OCI-LY7 (cell line): ENCODE measurements around the gene MACROD2. TPM values are rescaled to one million over a fixed set of nuclear protein-coding genes. Genes with fewer than 3 reads are reported as not detected.

Experiments used
- BruUV-seq: library from RNA; stranded (reverse); fragments of 400-500 nt; replicated peaks from 2 replicates; lab custom pipeline; 2021; lab: Mats Ljungman, UMichigan
- CTCF ChIA-PET: fragments of 300-600 bp; sonication (Branson Sonifier 250); formaldehyde crosslinking; loops from one replicate; lab custom pipeline; 2022; ENCODE audit warnings: antibody characterized with exemption; ENCODE audit not compliant: unreplicated experiment; lab: Charles Lee
- POLR2A ChIA-PET: fragments of 300-600 bp; sonication (Branson Sonifier 250); formaldehyde crosslinking; loops from one replicate; lab custom pipeline; 2022; ENCODE audit warnings: antibody characterized with exemption; lab: Charles Lee
- DNase-seq: peaks from one replicate; pipeline ENCODE4 v3.0.0-alpha.2; 2015; ENCODE audit warnings: low spot score
- H2AFZ ChIP-seq: fragments of 200-600 bp; sonication (generic), shearing (Covaris generic); 2 replicates; pipeline ENCODE4 v1.6.1; 2014; ENCODE audit warnings: mild to moderate bottlenecking, antibody characterized with exemption, low read length, moderate library complexity
- H3K27ac ChIP-seq: fragments of 200-600 bp; sonication (generic); 2 replicates; pipeline ENCODE4 v1.5.1; 2014; ENCODE audit warnings: mixed run types, low read depth, mild to moderate bottlenecking, moderate library complexity, low read length, inconsistent platforms; ENCODE audit not compliant: poor library complexity, severe bottlenecking
- H3K36me3 ChIP-seq: fragments of 200-600 bp; sonication (generic); 2 replicates; pipeline ENCODE4 v1.6.1; 2014; ENCODE audit warnings: mild to moderate bottlenecking, antibody characterized with exemption, low read length, moderate library complexity, mixed read lengths; ENCODE audit not compliant: insufficient read depth
- H3K4me1 ChIP-seq: fragments of 200-600 bp; sonication (generic); 2 replicates; pipeline ENCODE4 v1.5.1; 2014; ENCODE audit warnings: mild to moderate bottlenecking, low read length; ENCODE audit not compliant: insufficient read depth, poor library complexity, severe bottlenecking
- H3K4me2 ChIP-seq: fragments of 200-600 bp; sonication (generic); 2 replicates; pipeline ENCODE4 v1.6.1; 2014; ENCODE audit warnings: mild to moderate bottlenecking, low read length
- H3K4me3 ChIP-seq: fragments of 200-600 bp; sonication (generic); 2 replicates; pipeline ENCODE4 v1.5.1; 2014; ENCODE audit warnings: mild to moderate bottlenecking, low read depth, low read length; ENCODE audit not compliant: poor library complexity, severe bottlenecking
- H3K79me2 ChIP-seq: fragments of 200-600 bp; sonication (generic); 2 replicates; pipeline ENCODE4 v1.6.1; 2016; ENCODE audit warnings: low read depth, mild to moderate bottlenecking, low read length, moderate library complexity, mixed read lengths; ENCODE audit not compliant: insufficient read depth
- H3K9me2 ChIP-seq: fragments of 200-600 bp; sonication (generic); 2 replicates; pipeline ENCODE4 v1.6.1; 2016; ENCODE audit warnings: mild to moderate bottlenecking, low read length, mixed read lengths; ENCODE audit not compliant: insufficient read depth
- H3K9me3 ChIP-seq: fragments of 200-600 bp; sonication (generic); 2 replicates; pipeline ENCODE4 v1.6.1; 2014; ENCODE audit warnings: mild to moderate bottlenecking, mixed run types, low read length, mixed read lengths
- H4K20me1 ChIP-seq: fragments of 200-600 bp; sonication (generic); 2 replicates; pipeline ENCODE4 v1.6.1; 2014; ENCODE audit warnings: mild to moderate bottlenecking, antibody characterized with exemption, low read length, moderate library complexity, mixed read lengths; ENCODE audit not compliant: insufficient read depth
- EZH2phosphoT487 ChIP-seq: fragments of 200-600 bp; sonication (generic); IDR thresholded peaks from 2 replicates; pipeline ENCODE4 v1.6.1; 2018; ENCODE audit warnings: low read depth, borderline replicate concordance, mild to moderate bottlenecking, mixed run types, antibody characterized with exemption, low read length, moderate library complexity, mixed read lengths
- intact Hi-C: fragments of 100-400 bp; cut with micrococcal nuclease; formaldehyde crosslinking; loops from one replicate; pipeline ENCODE4 v1.10.0; 2022; ENCODE audit not compliant: unreplicated experiment
- total RNA-seq, 2 experiments: library from RNA; depleted of rRNA in 1 of 2; stranded (reverse); fragments of >200 nt in 1 of 2; shearing (Covaris generic) in 1 of 2; gene quantifications; 2 replicates each; pipeline ENCODE4 v1.2.3, GENCODE V29; 2014 to 2022
- TF ChIP-seq, protein P1 (sequence below): fragments of 200-600 bp; sonication (generic); conservative IDR thresholded peaks from 2 replicates; pipeline ENCODE4 v1.5.1; 2014; ENCODE audit warnings: mild to moderate bottlenecking, antibody characterized with exemption, low read length, moderate library complexity, mixed read lengths

The MACROD2 gene
- total RNA-seq, 2 experiments from 2014 or later = 0.09 to 4.5 TPM

DNA sequence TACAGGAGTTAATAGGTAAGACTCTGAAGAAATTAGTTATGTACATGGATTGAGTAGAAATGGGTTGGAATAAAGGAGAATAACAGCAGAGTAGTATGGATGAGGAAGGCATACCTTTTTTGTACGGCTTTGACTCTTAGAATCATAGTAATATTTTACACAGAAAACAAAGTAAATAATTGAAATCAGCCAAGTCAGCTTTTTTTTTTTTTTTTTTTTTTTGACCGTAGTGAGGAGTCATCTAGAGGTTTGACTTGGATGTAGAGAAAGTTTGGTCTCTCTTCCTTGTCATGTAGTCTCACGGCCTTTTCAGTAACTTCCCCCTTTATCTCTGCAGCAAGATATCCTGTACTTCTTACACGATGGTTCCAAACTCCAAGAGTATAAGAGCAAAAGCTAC, 183.2 kb downstream of the MACROD2 start:
- no peak for TF ChIP-seq EZH2phosphoT487
- TF ChIP-seq, protein P1, sequence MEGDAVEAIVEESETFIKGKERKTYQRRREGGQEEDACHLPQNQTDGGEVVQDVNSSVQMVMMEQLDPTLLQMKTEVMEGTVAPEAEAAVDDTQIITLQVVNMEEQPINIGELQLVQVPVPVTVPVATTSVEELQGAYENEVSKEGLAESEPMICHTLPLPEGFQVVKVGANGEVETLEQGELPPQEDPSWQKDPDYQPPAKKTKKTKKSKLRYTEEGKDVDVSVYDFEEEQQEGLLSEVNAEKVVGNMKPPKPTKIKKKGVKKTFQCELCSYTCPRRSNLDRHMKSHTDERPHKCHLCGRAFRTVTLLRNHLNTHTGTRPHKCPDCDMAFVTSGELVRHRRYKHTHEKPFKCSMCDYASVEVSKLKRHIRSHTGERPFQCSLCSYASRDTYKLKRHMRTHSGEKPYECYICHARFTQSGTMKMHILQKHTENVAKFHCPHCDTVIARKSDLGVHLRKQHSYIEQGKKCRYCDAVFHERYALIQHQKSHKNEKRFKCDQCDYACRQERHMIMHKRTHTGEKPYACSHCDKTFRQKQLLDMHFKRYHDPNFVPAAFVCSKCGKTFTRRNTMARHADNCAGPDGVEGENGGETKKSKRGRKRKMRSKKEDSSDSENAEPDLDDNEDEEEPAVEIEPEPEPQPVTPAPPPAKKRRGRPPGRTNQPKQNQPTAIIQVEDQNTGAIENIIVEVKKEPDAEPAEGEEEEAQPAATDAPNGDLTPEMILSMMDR = no peak
- DNase-seq = no peak
- H3K9me2 ChIP-seq = no peaks in the 10 kb centered on the region
- H4K20me1 ChIP-seq = no peaks in the 10 kb centered on the region
- ChIA-PET POLR2A (interaction anchor here (0.6 kb wide), 2 partner anchors 31 to 696 kb away, joined by 4 read pairs; no protein-coding TSS in a partner anchor), CTCF (no interaction called here)
- H2AFZ ChIP-seq = no peak overlapping the region
- H3K9me3 ChIP-seq = no peaks in the 10 kb centered on the region
- no peak overlapping the region for H3K4me2 ChIP-seq
- no peaks in the 10 kb centered on the region for H3K79me2 ChIP-seq
- H3K27ac ChIP-seq = no peak overlapping the region
- no peaks in the 10 kb centered on the region for H3K36me3 ChIP-seq
- H3K4me1 ChIP-seq = no peaks in the 10 kb centered on the region
- BruUV-seq = no TSS peak
- intact Hi-C loops = no loop called here
- no peak overlapping the region for H3K4me3 ChIP-seq

DNA sequence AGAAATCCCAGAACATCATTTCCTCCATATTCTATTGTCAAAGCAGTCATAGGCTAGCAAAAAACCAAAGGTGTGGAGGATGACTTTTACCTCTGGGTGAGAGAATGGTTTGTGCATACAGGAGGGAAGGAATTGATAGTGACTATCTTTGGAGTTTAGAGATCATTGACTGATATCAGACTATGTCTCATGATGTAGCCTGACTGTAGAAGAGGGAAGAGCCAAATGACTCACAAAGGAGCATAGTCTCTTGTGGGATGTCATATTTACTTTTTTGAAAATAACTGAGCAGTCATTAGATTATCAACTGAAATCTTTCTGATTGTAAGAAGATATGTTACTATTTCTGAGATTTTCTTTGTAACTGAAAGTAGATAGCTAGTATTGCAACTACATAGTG, 183.6 kb downstream of the MACROD2 start:
- no TSS peak for BruUV-seq
- intact Hi-C loops = no loop called here
- Histone ChIP-seq H2AFZ (no peak overlapping the region), H3K27ac (no peak overlapping the region), H3K36me3 (no peaks in the 10 kb centered on the region), H3K9me3 (no peaks in the 10 kb centered on the region), H3K4me2 (no peak overlapping the region), H3K4me1 (no peaks in the 10 kb centered on the region), H3K4me3 (no peak overlapping the region), H3K9me2 (no peaks in the 10 kb centered on the region), H4K20me1 (no peaks in the 10 kb centered on the region), H3K79me2 (no peaks in the 10 kb centered on the region)
- ChIA-PET CTCF (no interaction called here), POLR2A (no interaction called here)
- DNase-seq = no peak
- TF ChIP-seq, protein P1 = no peak
- TF ChIP-seq EZH2phosphoT487 = no peak

DNA sequence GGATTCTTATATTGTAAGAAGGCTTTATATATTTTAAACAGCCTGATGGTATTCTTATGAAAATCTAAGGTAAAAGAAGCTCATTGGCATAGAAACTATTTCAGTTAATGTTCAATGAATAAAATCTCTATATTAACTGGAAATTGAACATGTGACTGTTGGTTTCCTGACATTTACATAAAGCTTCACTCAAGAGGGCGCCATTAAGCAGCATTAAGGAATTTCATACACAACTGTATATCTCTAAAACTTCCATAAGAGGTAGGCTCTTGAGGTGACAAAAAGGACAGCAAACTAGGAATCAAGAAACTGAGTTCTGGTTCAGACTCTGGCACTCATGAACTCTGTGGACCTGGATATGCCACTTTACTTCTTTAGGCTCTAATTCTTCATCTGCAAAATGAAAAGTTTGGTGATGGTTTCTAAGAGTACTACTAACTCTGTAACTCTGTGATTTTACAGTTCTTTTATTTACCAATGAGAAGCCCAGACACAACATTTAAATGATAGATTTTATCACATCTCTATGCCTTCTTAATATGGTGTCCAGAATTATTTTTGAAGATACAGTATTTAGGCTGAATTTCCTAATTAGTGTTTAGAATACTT, 194.6 kb downstream of the MACROD2 start:
- BruUV-seq = no TSS peak
- Histone ChIP-seq H4K20me1 (no peaks in the 10 kb centered on the region), H3K36me3 (no peaks in the 10 kb centered on the region), H3K9me3 (no peaks in the 10 kb centered on the region), H3K4me3 (no peak overlapping the region), H3K27ac (no peak overlapping the region), H3K79me2 (no peaks in the 10 kb centered on the region), H3K9me2 (no peaks in the 10 kb centered on the region), H3K4me2 (no peak overlapping the region), H2AFZ (no peak overlapping the region), H3K4me1 (no peaks in the 10 kb centered on the region)
- CTCF ChIA-PET = no interaction called here
- intact Hi-C loops = no loop called here
- TF ChIP-seq, protein P1 = peak; percentile 69
- no peak for TF ChIP-seq EZH2phosphoT487
- DNase-seq = peak; percentile 1
- POLR2A ChIA-PET = no interaction called here
